Tibial nerve (tissue), 4 donors: Measurements from ENCODE around the gene CITED4. TPM values are rescaled to one million over a fixed set of nuclear protein-coding genes. Genes with fewer than 3 reads are reported as not detected.
A peak's percentile ranks its signal among the peaks of the same experiment; 100 is the strongest.

Experiments
- DNase-seq, 2 donors: peaks; one replicate each; pipeline ENCODE4 v3.0.0-alpha.2; 2019; ENCODE audit warnings: low spot score in 2 of 2
- H3K27ac ChIP-seq, 4 donors: fragments of 200-600 bp; sonication (generic) in 3 of 4; one replicate each; pipeline ENCODE4 v1.5.1; 2017 to 2019; ENCODE audit warnings: mild to moderate bottlenecking in 1 of 4
- H3K27me3 ChIP-seq, 2 donors: fragments of 200-600 bp; sonication (generic) in 1 of 2; one replicate each; pipeline versions ENCODE4 v1.5.1 to v1.6.0; 2017 to 2019
- H3K36me3 ChIP-seq, 3 donors: fragments of 200-600 bp; sonication (generic); one replicate each; pipeline ENCODE4 v1.5.1; 2018 to 2019
- H3K4me1 ChIP-seq, 4 donors: fragments of 200-600 bp; sonication (generic) in 3 of 4; one replicate each; pipeline ENCODE4 v1.5.1; 2017 to 2019
- H3K4me3 ChIP-seq, 4 donors: fragments of 200-600 bp; sonication (generic) in 3 of 4; one replicate each; pipeline ENCODE4 v1.5.1; 2017 to 2019; ENCODE audit warnings: mild to moderate bottlenecking in 1 of 4, moderate library complexity in 1 of 4
- H3K9me3 ChIP-seq, 4 donors: fragments of 200-600 bp; sonication (generic) in 3 of 4; one replicate each; pipeline ENCODE4 v1.5.1; 2017 to 2019
- EP300 ChIP-seq, 2 donors: sonication (generic); formaldehyde crosslinking; IDR thresholded peaks; one replicate each; pipeline ENCODE4 v1.6.1; 2017; ENCODE audit warnings: antibody characterized with exemption in 2 of 2, mild to moderate bottlenecking in 1 of 2
- POLR2A ChIP-seq, 2 donors: fragments of 450-650 bp; IDR thresholded peaks; one replicate each; pipeline ENCODE4 v1.6.1; 2017; ENCODE audit warnings: antibody characterized with exemption in 2 of 2, mild to moderate bottlenecking in 2 of 2, moderate library complexity in 2 of 2
- WGBS, 2 donors: methylation state at CpG; one replicate each; pipeline ENCODE4 v1.1.5; 2018; 5-methylcytosine and 5-hydroxymethylcytosine counted together
- total RNA-seq, 4 donors: library from RNA; depleted of rRNA; stranded (reverse); fragments of >200 nt; gene quantifications; one replicate each; pipeline ENCODE4 v1.1.0, GENCODE V29; 2016
- TF ChIP-seq, protein P1 (sequence below), 5 experiments: fragments of 200-600 bp in 3 of 5; fragments of 450-650 bp in 2 of 5; sonication (generic) in 3 of 5; IDR thresholded peaks; one replicate each; pipeline ENCODE4 v1.5.1; 2016 to 2019; ENCODE audit warnings: antibody characterized with exemption in 5 of 5, mild to moderate bottlenecking in 3 of 5, moderate library complexity in 2 of 5

CITED4 gene
- total RNA-seq, 4 donors from 2014 or later: 6.0 to 20.3 (median 13.4) TPM

DNA sequence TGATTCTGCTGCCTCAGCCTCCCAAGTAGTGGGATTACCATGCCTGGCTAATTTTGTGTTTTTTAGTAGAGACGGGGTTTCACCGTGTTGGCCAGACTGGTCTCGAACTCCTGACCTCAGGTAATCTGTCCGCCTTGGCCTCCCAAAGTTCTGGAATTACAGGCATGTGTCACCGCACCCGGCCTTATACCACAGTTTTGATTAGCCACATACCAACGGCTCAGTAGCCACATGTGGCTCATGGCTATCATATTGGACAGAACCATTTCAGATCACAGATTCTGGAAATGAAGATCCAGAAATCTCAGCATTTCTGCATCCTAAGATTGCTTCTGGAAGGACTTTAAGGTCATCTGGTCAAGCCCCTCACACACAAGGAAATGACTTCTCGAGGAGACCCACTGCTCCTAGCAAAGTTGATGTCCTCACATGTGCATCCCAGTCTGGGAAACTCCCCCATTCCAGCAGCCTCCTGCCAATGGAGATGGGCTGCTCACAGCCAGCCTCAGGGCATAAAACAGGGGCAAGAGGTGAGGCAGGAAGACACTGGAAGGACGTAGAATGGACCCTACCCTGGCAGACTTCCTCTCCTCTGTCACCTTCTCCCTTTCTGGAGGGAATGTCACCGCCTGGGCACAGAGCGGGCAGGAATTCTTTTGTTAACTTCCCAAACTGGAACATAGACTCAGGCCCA lies 17.5 kb upstream of the CITED4 start:
- DNase-seq: no peak
- no peak overlapping the region for H3K4me3 ChIP-seq
- WGBS, 2 donors: 84 to 86% methylated on average over 11 of the region's 11 CpGs
- peaks cover 0 to 11% (median 0%) of the 10 kb centered on the region in 4 donors for H3K9me3 ChIP-seq
- no peaks in the 10 kb centered on the region for H3K36me3 ChIP-seq
- peaks cover 0 to 20% (median 7%) of the 10 kb centered on the region in 4 donors for H3K4me1 ChIP-seq
- TF ChIP-seq, protein P1, sequence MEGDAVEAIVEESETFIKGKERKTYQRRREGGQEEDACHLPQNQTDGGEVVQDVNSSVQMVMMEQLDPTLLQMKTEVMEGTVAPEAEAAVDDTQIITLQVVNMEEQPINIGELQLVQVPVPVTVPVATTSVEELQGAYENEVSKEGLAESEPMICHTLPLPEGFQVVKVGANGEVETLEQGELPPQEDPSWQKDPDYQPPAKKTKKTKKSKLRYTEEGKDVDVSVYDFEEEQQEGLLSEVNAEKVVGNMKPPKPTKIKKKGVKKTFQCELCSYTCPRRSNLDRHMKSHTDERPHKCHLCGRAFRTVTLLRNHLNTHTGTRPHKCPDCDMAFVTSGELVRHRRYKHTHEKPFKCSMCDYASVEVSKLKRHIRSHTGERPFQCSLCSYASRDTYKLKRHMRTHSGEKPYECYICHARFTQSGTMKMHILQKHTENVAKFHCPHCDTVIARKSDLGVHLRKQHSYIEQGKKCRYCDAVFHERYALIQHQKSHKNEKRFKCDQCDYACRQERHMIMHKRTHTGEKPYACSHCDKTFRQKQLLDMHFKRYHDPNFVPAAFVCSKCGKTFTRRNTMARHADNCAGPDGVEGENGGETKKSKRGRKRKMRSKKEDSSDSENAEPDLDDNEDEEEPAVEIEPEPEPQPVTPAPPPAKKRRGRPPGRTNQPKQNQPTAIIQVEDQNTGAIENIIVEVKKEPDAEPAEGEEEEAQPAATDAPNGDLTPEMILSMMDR (IDR thresholded peaks at IDR 0.05): no peak
- TF ChIP-seq EP300 (IDR thresholded peaks at IDR 0.05) (no peak), POLR2A (IDR thresholded peaks at IDR 0.05) (no peak)
- peaks cover 0 to 21% of the 10 kb centered on the region in 2 donors for H3K27me3 ChIP-seq
- H3K27ac ChIP-seq: no peak overlapping the region

DNA sequence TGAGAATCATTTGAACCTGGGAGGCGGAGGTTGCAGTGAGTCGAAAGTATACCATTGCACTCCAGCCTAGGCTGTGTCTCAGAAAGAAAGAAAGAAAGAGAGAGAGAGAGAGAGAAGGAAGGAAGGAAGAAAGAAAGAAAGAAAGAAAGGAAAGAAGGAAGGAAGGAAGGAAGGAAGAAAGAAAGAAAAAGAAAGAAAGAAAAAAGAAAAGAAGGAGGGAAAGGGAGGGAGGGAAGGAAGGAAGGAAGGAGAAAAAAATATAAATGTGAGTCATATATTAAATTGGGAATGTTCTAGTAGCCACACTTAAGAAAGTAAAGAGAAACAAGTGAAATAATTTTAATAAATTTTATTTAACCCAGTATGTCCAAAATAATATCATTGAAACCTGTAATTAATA lies 16.7 kb upstream of the CITED4 start:
- H3K4me3 ChIP-seq: no peak overlapping the region
- H3K9me3 ChIP-seq: peaks cover 0 to 11% (median 0%) of the 10 kb centered on the region in 4 donors
- DNase-seq: no peak
- peaks cover 0 to 14% of the 10 kb centered on the region in 2 donors for H3K27me3 ChIP-seq
- no peak overlapping the region for H3K27ac ChIP-seq
- H3K36me3 ChIP-seq: no peaks in the 10 kb centered on the region
- H3K4me1 ChIP-seq: peaks cover 0 to 14% (median 4%) of the 10 kb centered on the region in 4 donors
- TF ChIP-seq EP300 (IDR thresholded peaks at IDR 0.05) (no peak), POLR2A (IDR thresholded peaks at IDR 0.05) (no peak)
- TF ChIP-seq, protein P1 (IDR thresholded peaks at IDR 0.05): no peak
- 92 to 100% methylated on average over 2 of the region's 2 CpGs for WGBS, 2 donors

DNA sequence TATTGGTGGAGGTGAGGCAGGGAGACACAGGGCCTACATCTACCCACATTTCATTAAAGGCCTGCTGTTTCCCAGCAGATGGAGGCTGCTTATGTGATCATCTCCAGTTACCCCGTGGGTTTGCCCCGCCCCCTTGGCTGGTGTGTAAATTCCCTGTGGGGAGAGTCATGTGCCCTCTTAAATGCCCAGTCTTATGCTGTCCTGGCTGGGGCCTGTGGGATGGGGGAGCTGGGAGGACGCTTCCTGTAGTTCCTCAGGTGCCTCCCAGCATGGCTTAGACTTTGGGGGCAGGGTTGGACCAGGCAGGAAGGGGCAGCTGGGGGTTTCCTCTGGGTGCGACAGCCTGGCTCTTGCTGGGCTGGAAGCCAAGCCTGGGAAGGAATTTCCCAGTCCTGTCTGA lies 15.5 kb upstream of the CITED4 start:
- Histone ChIP-seq H3K27ac (peak overlapping the region in 3 of 4 donors; percentile 12 to 74 (median 70)), H3K36me3 (no peaks in the 10 kb centered on the region), H3K4me1 (peaks cover 0 to 10% (median 4%) of the 10 kb centered on the region in 4 donors), H3K9me3 (peaks cover 0 to 11% (median 0%) of the 10 kb centered on the region in 4 donors), H3K4me3 (no peak overlapping the region), H3K27me3 (peaks cover 0 to 2% of the 10 kb centered on the region in 2 donors)
- 12 to 14% methylated on average over 4 of the region's 4 CpGs for WGBS, 2 donors
- peak; percentile 24 to 44 for DNase-seq
- TF ChIP-seq POLR2A (IDR thresholded peaks at IDR 0.05) (no peak), EP300 (IDR thresholded peaks at IDR 0.05) (peak in 1 of 2 donors; percentile 54)
- TF ChIP-seq, protein P1 (IDR thresholded peaks at IDR 0.05): no peak

DNA sequence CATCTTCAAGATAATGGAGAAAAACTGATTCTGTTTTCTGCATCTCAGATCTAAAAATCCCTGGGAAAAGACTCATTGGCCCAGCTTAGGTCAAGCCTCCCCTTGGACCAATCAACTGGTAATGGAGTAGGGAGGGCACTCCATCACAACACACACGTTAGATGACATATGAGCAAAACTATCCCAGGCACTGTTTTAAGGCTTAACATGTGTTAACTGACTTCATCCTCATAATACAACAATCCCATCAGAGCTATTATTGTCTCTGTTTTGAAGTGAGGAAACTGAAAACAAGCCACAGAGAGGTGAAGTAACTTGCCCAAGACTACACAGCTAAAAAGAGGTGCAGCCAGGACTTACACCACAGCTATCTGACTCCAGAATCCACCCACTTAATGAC lies 14.7 kb upstream of the CITED4 start:
- DNase-seq: no peak
- TF ChIP-seq, protein P1 (IDR thresholded peaks at IDR 0.05): no peak
- TF ChIP-seq EP300 (IDR thresholded peaks at IDR 0.05) (no peak), POLR2A (IDR thresholded peaks at IDR 0.05) (no peak)
- peak overlapping the region in 2 of 4 donors; percentile 70 to 74 for H3K27ac ChIP-seq
- H3K36me3 ChIP-seq: no peaks in the 10 kb centered on the region
- peaks cover 0 to 10% (median 4%) of the 10 kb centered on the region in 4 donors for H3K4me1 ChIP-seq
- no peaks in the 10 kb centered on the region for H3K27me3 ChIP-seq
- 74% methylated on average over 1 of the region's 1 CpG for WGBS, 2 donors
- H3K9me3 ChIP-seq: peaks cover 0 to 11% (median 0%) of the 10 kb centered on the region in 4 donors
- H3K4me3 ChIP-seq: no peak overlapping the region

DNA sequence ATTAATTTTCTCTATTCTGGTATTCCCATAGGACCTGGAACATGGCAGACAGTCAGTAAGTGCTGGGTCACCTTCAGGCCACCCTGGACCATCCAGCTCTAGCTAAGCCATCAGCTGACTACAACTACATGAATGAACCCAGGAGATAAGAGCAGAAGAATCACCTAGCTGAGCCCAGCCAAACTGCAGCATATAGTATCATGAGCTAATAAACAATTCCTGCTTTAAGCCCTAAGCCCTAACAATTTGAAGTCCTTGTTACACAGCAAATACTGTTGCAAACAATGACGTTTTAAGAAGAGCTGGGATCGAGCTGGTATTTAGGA lies 14.2 kb upstream of the CITED4 start:
- no peaks in the 10 kb centered on the region for H3K36me3 ChIP-seq
- no peak overlapping the region for H3K4me3 ChIP-seq
- no peak overlapping the region for H3K27ac ChIP-seq
- peaks cover 0 to 10% (median 4%) of the 10 kb centered on the region in 4 donors for H3K4me1 ChIP-seq
- DNase-seq: no peak
- 86 to 90% methylated on average over 2 of the region's 2 CpGs for WGBS, 2 donors
- no peaks in the 10 kb centered on the region for H3K27me3 ChIP-seq
- H3K9me3 ChIP-seq: peaks cover 0 to 11% (median 0%) of the 10 kb centered on the region in 4 donors
- TF ChIP-seq POLR2A (IDR thresholded peaks at IDR 0.05) (no peak), EP300 (IDR thresholded peaks at IDR 0.05) (no peak)
- TF ChIP-seq, protein P1 (IDR thresholded peaks at IDR 0.05): no peak
